ENCODE measurements around the gene MYH2.
A peak's percentile ranks its signal among the peaks of the same experiment; 100 is the strongest.

The MYH2 gene

GRCh38 chr17:10521949-10522348 lies 27.5 kb downstream of the MYH2 start:
- in situ Hi-C loops (cut with HindIII; ENCODE audit: low sequenced_read_pairs): no loop called here
- no peak for TF ChIP-seq CTCF (IDR thresholded peaks at IDR 0.05; ENCODE audit: low read depth, low read length, missing control alignments)
- H3K4me3 ChIP-seq (ENCODE audit: low read depth, low read length): no peak overlapping the region
- DNase-seq (ENCODE audit: low read depth): no peak

- no peak for DNase-seq (ENCODE audit: low read depth)
- no peak within 1 kb of the TSS for H3K4me3 ChIP-seq (ENCODE audit: low read depth, low read length)
- in situ Hi-C loops (cut with HindIII; ENCODE audit: low sequenced_read_pairs): no loop called here
- TF ChIP-seq CTCF (IDR thresholded peaks at IDR 0.05; ENCODE audit: low read depth, low read length, missing control alignments): no peak
Observed at GRCh38 chr17:10518271-10519037, 31.0 kb downstream of the MYH2 start, which contains the start of gene MYH1. MYH1 (minus strand) TSS chr17:10518542; CDS start chr17:10516642, 1,900 bp downstream.

GRCh38 chr17:10516638-10517037 lies 32.8 kb downstream of the MYH2 start:
- no peak for DNase-seq (ENCODE audit: low read depth)
- in situ Hi-C loops (cut with HindIII; ENCODE audit: low sequenced_read_pairs): no loop called here
- no peak for TF ChIP-seq CTCF (IDR thresholded peaks at IDR 0.05; ENCODE audit: low read depth, low read length, missing control alignments)
- no peak overlapping the region for H3K4me3 ChIP-seq (ENCODE audit: low read depth, low read length)

- no peak for DNase-seq (ENCODE audit: low read depth)
- in situ Hi-C loops (cut with HindIII; ENCODE audit: low sequenced_read_pairs): no loop called here
- TF ChIP-seq CTCF (IDR thresholded peaks at IDR 0.05; ENCODE audit: low read depth, low read length, missing control alignments): no peak
- no peak overlapping the region for H3K4me3 ChIP-seq (ENCODE audit: low read depth, low read length)
Observed at GRCh38 chr17:10516065-10516464, 33.4 kb downstream of the MYH2 start.

GRCh38 chr17:10513299-10514067 lies 36.0 kb downstream of the MYH2 start:
- in situ Hi-C loops (cut with HindIII; ENCODE audit: low sequenced_read_pairs): no loop called here
- no peak overlapping the region for H3K4me3 ChIP-seq (ENCODE audit: low read depth, low read length)
- peak; percentile 6 for DNase-seq (ENCODE audit: low read depth)
- no peak for TF ChIP-seq CTCF (IDR thresholded peaks at IDR 0.05; ENCODE audit: low read depth, low read length, missing control alignments)

GRCh38 chr17:10512856-10513255 lies 36.6 kb downstream of the MYH2 start:
- H3K4me3 ChIP-seq (ENCODE audit: low read depth, low read length): no peak overlapping the region
- DNase-seq (ENCODE audit: low read depth): no peak
- in situ Hi-C loops (cut with HindIII; ENCODE audit: low sequenced_read_pairs): no loop called here
- no peak for TF ChIP-seq CTCF (IDR thresholded peaks at IDR 0.05; ENCODE audit: low read depth, low read length, missing control alignments)

Data from astrocyte of the cerebellum (primary cell).